VCaP (cell line): ENCODE data around the gene C4orf50.

ENCODE experiments used
- H3K27ac ChIP-seq: fragments of 450-650 bp; 2 replicates; pipeline ENCODE4 v1.5.1; 2017
- TF ChIP-seq, protein P1 (sequence below): fragments of 450-650 bp; conservative IDR thresholded peaks from 2 replicates; pipeline ENCODE4 v1.5.1; 2017; ENCODE audit warnings: mild to moderate bottlenecking, moderate library complexity

The C4orf50 gene

DNA sequence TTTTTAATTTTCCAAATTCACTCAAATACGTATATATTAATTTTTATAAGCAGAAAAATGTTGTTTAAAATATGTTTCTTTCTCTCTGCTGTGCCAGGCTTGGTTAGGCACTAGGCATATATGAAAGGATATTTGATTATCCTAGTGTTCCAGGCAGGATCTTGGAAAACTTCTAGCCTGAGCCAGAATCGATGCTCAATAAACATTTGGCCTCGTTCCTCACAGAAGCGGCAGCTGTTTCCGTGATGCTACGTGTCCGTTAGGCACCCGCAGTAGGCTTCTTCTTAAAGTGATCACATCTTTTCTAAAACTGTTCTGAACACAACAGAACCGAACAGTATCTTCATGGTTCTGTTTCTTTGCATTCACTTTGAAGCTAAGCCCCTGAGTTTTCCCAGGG, 75.3 kb downstream of the C4orf50 start:
- no peak overlapping the region for H3K27ac ChIP-seq

DNA sequence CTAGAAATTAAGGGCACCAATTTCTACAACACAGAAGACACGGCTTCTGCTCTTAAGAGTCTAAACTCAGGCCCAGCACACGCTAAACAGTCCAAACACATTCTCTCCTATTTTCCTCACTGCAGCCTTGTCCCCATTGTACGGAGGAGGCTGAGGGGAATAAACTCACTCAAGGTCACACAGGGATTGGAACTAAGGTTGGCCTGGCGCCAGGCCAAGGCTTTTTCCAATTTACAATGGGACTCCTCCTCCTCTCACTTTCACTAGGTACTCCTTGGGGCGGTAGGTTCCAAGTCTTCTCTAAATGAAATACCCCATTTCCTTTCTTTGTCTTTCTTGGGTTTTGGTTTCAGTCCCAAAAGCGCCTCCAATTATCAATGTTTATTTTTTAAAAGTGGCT, 76.6 kb downstream of the C4orf50 start:
- TF ChIP-seq, protein P1, sequence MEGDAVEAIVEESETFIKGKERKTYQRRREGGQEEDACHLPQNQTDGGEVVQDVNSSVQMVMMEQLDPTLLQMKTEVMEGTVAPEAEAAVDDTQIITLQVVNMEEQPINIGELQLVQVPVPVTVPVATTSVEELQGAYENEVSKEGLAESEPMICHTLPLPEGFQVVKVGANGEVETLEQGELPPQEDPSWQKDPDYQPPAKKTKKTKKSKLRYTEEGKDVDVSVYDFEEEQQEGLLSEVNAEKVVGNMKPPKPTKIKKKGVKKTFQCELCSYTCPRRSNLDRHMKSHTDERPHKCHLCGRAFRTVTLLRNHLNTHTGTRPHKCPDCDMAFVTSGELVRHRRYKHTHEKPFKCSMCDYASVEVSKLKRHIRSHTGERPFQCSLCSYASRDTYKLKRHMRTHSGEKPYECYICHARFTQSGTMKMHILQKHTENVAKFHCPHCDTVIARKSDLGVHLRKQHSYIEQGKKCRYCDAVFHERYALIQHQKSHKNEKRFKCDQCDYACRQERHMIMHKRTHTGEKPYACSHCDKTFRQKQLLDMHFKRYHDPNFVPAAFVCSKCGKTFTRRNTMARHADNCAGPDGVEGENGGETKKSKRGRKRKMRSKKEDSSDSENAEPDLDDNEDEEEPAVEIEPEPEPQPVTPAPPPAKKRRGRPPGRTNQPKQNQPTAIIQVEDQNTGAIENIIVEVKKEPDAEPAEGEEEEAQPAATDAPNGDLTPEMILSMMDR: no peak
- H3K27ac ChIP-seq: no peak overlapping the region

More for the DNA sequence above, 75.3 kb downstream of the C4orf50 start:
- TF ChIP-seq, protein P1: no peak

DNA sequence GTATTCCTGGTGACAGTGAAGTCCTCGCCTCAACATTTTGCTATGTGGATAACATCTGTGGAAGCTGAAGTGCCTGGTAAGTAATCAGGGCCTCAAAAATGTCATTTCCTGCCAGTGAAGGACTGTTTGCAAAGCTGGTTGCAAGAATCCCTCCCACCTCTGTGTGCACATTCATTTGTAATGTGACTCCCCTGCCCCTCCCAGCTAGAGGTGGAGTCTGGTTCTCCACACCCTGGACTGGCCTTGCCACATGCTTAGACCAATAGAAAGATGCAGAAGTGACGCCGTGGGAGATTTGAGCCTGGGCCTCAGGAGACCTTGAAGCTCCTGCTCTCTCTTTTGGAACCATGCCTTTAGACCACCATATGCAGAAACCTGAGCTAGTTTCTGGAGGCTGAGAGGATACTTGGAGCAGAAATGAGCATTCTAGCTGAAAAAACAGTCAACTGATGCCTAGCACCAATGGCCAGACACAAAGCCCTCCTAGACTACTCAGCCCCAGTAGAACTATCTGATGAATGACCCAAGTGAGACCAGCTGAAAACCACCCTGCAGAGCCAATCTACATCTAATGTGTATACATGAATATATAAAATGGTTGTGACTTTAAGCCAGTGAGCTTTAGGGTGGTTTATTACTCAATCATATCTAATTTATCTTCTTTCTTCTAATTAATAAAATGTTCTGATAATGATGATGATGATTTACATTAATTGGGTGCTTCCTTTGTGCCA, 77.6 kb downstream of the C4orf50 start:
- no peak overlapping the region for H3K27ac ChIP-seq
- TF ChIP-seq, protein P1: no peak

DNA sequence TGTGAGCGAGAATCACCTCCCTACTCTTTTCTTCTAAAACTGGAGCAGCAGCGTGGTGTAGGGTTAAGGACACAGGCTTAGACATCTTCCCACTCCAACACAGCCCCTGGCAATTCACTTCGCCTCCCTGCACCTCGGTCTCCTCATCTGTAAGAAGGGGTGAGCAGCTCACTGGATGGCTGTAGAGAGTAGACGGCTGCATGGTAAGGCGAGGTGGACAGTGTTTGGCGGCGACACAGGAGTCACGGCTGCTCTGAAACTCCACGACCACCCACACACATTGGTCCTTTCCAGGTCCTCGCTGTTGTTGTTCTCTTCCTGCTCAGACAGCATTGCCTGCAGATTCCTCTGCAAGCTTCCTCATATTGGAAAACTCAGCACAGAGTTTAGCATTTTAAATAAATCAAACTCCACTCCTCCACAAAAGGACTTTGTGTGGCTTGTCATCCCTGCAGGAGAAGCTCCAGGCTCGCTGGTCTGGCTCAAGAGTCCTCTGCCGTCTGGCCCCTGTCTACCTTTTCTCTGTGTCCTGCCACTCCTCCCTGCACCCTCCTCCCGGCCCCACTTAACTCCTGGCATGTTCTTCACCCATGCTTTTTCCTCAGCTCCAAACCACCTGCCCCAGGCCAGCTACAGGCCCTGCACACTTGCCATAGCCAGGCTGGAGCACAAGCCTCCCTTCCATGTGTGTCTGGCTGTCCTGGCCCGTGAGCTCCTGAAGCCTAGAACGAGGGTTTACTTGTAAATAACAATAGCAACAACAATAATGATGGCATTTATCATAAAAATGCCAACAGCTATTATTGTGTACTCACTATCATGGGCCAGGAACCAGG, 84.0 kb downstream of the C4orf50 start:
- H3K27ac ChIP-seq: no peak overlapping the region
- TF ChIP-seq, protein P1: no peak

DNA sequence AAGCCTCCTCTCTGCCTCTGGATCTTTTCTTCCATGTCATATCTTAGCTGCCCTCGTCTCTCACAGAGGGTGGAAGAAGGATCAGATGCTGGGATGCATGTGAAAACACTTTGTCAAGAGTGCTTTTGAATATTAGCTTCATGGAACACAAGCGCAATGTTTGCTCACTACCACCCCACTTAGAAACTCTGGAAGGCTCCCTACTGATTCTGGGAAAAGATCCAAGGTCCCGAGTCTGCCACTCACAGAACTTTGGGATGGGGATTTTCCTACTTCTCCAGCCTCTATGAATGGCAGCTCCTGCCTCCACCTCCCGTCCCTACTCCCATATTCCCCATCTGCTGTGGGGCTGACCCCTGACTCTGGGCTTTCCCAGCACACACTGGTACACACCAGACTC, 85.1 kb downstream of the C4orf50 start:
- TF ChIP-seq, protein P1: no peak
- no peak overlapping the region for H3K27ac ChIP-seq

DNA sequence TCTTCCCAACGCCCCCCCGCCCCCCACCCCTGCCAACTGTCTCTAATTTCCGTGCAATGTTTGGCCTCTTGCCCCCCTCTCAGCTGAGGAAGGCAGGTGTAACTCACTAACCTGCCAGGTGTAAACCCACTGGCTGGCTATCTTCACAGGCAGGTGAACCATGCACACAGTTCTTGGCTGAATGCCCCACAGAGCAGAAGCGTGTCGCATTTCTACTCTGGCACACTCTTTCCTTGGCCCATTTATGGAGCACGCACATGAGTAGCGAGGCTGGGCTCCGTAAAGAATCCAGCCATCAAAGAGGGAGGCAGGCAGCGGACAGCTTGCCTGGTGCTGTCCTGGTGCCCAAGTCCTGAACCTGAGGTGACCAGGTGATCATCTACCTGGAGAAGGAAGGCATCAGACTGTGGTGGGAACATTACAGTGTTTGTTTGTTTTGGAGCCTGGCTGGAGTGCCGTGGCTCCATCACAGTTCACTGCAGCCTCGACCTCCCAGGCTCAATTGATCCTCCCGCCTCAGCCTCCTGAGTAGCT, 86.1 kb downstream of the C4orf50 start:
- TF ChIP-seq, protein P1: no peak

DNA sequence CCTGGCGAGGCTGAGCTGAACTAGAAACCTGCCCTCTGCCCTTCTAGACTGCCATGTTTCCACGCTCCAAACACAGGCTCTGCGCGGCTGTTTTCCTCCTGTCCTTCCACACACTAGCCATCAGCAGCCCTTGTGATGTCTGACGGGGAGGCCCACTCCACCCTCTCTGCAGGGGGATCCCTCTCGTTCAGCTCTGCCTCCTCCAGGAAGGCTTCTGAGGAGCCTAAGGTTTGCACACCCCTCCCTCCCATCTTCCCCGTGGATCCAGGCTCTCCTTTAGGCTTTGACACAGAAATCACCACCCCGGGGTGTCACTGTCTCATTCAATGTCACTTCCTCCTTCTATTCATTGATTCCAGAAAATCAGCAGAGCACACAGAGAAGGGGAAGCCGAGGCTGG, 86.7 kb downstream of the C4orf50 start:
- no peak overlapping the region for H3K27ac ChIP-seq
- TF ChIP-seq, protein P1: no peak

More for the DNA sequence above, 86.1 kb downstream of the C4orf50 start:
- no peak overlapping the region for H3K27ac ChIP-seq
